Superior temporal gyrus (tissue), 1 donor: ENCODE data around the gene ZNF423.

Experiments
- DNase-seq: peaks from one replicate; pipeline ENCODE4 v3.0.0-alpha.2; 2016; ENCODE audit errors: extremely low spot score

Gene ZNF423

GRCh38 chr16:49869731-49870130, 13.8 kb upstream of the ZNF423 start:
- no peak for DNase-seq

- DNase-seq = no peak
Measured at GRCh38 chr16:49867796-49868668, 12.1 kb upstream of the ZNF423 start.

- no peak for DNase-seq
Measured at GRCh38 chr16:49867234-49867633, 11.3 kb upstream of the ZNF423 start.

- DNase-seq = no peak
Measured at GRCh38 chr16:49866595-49867071, 10.7 kb upstream of the ZNF423 start.

- no peak for DNase-seq
Measured at GRCh38 chr16:49862694-49863093, 6.8 kb upstream of the ZNF423 start.

GRCh38 chr16:49861299-49861698, 5.4 kb upstream of the ZNF423 start:
- DNase-seq = no peak

- DNase-seq = no peak
Measured at GRCh38 chr16:49860593-49860992, 4.7 kb upstream of the ZNF423 start.

GRCh38 chr16:49859125-49859811, 3.4 kb upstream of the ZNF423 start:
- no peak for DNase-seq

GRCh38 chr16:49858200-49859124, 2.5 kb upstream of the ZNF423 start:
- no peak for DNase-seq

GRCh38 chr16:49857423-49858181, 1.7 kb upstream of the ZNF423 start:
- DNase-seq = no peak

- DNase-seq = peak; percentile 69
Measured at GRCh38 chr16:49856672-49857330, 889 bp upstream of the ZNF423 start.

GRCh38 chr16:49855280-49855821, 561 bp downstream of the ZNF423 start:
- no peak for DNase-seq

- DNase-seq = no peak
Measured at GRCh38 chr16:49854796-49855203, 1.1 kb downstream of the ZNF423 start.

- no peak for DNase-seq
Measured at GRCh38 chr16:49854188-49854795, 1.6 kb downstream of the ZNF423 start.

- DNase-seq = no peak
Measured at GRCh38 chr16:49852279-49852678, 3.6 kb downstream of the ZNF423 start.

GRCh38 chr16:49851468-49851787, 4.5 kb downstream of the ZNF423 start:
- DNase-seq = no peak

- DNase-seq = no peak
Measured at GRCh38 chr16:49850558-49851467, 5.1 kb downstream of the ZNF423 start.

- DNase-seq = no peak
Measured at GRCh38 chr16:49849754-49850108, 6.2 kb downstream of the ZNF423 start.
